LNCAP (cell line): Measurements from ENCODE around the gene MC1R.

Experiments
- CTCF ChIP-seq: fragments of 450-650 bp; IDR thresholded peaks from 2 replicates; pipeline ENCODE4 v1.5.1; 2017; ENCODE audit warnings: mild to moderate bottlenecking

Gene MC1R

GRCh38 chr16:89931305-89931896 is 12.7 kb downstream of the MC1R start:
- TF ChIP-seq CTCF: no peak

- no peak for TF ChIP-seq CTCF
Measured at GRCh38 chr16:89931964-89932363, 13.3 kb downstream of the MC1R start.

GRCh38 chr16:89934611-89935553 is 16.2 kb downstream of the MC1R start:
- TF ChIP-seq CTCF: no peak

- no peak for TF ChIP-seq CTCF
Measured at GRCh38 chr16:89936034-89936433, 17.4 kb downstream of the MC1R start.

GRCh38 chr16:89936508-89936907 is 17.8 kb downstream of the MC1R start:
- no peak for TF ChIP-seq CTCF

- TF ChIP-seq CTCF: no peak
Measured at GRCh38 chr16:89936981-89937380, 18.3 kb downstream of the MC1R start.

GRCh38 chr16:89938175-89938885 is 19.7 kb downstream of the MC1R start:
- no peak for TF ChIP-seq CTCF
